Breast epithelium (tissue), 3 donors: ENCODE results near the gene CTNNBL1.
"Not testable (repeated sequence)": the region's sequence is repeated elsewhere in the genome, so short reads cannot be mapped to it uniquely, and the experiment has no call there.

Source experiments
- POLR2A ChIP-seq: fragments of 450-650 bp; IDR thresholded peaks from one replicate; pipeline ENCODE4 v1.6.1; 2016; ENCODE audit warnings: antibody characterized with exemption, mild to moderate bottlenecking, moderate library complexity
- POLR2AphosphoS5 ChIP-seq, 3 donors: sonication (generic); formaldehyde crosslinking; IDR thresholded peaks; one replicate each; pipeline ENCODE4 v1.6.1; 2017; ENCODE audit warnings: antibody characterized with exemption in 3 of 3
- TF ChIP-seq, protein P1 (sequence below), 3 donors: fragments of 450-650 bp; IDR thresholded peaks; one replicate each; pipeline ENCODE4 v1.5.1; 2016 to 2017; ENCODE audit warnings: antibody characterized with exemption in 3 of 3, mild to moderate bottlenecking in 3 of 3, moderate library complexity in 3 of 3

DNA sequence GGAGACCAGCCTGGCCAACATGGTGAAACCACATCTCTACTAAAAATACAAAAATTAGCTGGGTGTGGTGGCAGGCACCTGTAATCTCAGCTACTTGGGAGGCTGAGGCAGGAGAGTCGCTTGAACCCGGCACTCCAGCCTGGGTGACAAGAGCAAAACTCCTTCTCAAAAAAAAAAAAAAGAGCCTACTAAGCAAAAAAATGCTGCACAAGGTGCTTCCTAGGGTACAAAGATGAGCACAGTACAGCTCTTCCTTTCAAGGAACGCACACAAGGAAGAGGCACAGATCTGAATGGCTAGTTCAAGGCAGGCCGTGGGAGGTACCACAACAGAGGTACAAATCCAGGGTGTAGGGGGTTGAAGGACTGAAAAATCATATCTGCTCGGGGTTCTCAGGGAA is 162.2 kb downstream of the CTNNBL1 start:
- not testable (repeated sequence) for TF ChIP-seq POLR2A; POLR2AphosphoS5 (IDR thresholded peaks at IDR 0.05)
- TF ChIP-seq, protein P1, sequence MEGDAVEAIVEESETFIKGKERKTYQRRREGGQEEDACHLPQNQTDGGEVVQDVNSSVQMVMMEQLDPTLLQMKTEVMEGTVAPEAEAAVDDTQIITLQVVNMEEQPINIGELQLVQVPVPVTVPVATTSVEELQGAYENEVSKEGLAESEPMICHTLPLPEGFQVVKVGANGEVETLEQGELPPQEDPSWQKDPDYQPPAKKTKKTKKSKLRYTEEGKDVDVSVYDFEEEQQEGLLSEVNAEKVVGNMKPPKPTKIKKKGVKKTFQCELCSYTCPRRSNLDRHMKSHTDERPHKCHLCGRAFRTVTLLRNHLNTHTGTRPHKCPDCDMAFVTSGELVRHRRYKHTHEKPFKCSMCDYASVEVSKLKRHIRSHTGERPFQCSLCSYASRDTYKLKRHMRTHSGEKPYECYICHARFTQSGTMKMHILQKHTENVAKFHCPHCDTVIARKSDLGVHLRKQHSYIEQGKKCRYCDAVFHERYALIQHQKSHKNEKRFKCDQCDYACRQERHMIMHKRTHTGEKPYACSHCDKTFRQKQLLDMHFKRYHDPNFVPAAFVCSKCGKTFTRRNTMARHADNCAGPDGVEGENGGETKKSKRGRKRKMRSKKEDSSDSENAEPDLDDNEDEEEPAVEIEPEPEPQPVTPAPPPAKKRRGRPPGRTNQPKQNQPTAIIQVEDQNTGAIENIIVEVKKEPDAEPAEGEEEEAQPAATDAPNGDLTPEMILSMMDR (IDR thresholded peaks at IDR 0.05): not testable (repeated sequence)
